Endothelial cell of coronary artery (primary cell): ENCODE results near the gene ABCF2. TPM values are rescaled to one million over a fixed set of nuclear protein-coding genes. Genes with fewer than 3 reads are reported as not detected.

Source experiments
- total RNA-seq: library from RNA; depleted of rRNA; stranded (reverse); fragments of >200 nt; gene quantifications from 2 replicates; pipeline ENCODE4 v1.2.3, GENCODE V29; 2014

ABCF2 gene
- total RNA-seq, result 59.9 and 72.9 TPM in 2 replicates

DNA sequence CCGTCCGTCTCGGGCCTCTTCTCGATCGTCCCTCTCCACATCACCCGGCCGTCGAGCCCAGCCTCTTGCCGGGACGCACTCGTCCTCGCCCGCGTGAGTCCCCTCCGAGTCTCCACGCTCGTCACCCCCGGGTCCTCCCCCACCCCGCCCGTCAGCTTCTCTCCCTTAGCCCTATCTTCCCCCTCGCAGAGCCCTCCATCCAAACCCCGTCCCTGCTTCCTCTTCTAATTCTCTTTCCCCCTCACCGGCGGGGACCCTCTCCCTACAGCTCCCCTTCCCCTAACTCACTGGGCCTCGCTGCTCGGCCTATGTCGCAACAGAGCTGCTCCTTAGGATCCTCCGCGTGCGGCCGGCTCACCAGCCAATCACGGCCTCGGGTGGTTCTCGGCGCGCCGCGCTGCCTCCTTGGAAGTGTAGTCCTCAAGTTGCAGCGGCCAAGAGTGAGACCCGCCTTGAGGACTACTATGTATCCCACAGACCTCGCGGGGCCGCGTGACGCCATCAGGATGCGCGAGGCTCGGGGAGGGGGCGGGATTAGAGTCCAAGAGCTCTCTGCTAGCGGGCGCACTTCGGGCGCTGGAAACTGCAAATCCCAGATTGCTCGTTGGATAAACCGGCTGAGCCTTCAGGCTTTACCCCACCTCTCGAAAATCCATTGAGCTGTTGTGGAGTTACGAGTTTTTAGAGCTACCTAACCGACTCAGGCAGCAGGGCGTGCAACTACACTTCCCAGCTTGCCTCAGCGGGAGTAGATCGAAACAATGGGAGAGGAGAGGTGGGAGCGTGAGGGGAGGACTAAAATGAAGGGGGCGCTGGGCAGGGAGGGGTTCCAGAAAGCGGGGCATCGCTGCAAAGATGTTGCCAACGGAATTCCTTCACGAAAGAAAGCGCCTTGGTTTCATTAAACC lies at the start of gene ABCF2:
Gene ABCF2 (minus strand): TSS at position 331 of the 908 bp plus-strand sequence. CDS start 747 bp downstream, outside the sequence.

DNA sequence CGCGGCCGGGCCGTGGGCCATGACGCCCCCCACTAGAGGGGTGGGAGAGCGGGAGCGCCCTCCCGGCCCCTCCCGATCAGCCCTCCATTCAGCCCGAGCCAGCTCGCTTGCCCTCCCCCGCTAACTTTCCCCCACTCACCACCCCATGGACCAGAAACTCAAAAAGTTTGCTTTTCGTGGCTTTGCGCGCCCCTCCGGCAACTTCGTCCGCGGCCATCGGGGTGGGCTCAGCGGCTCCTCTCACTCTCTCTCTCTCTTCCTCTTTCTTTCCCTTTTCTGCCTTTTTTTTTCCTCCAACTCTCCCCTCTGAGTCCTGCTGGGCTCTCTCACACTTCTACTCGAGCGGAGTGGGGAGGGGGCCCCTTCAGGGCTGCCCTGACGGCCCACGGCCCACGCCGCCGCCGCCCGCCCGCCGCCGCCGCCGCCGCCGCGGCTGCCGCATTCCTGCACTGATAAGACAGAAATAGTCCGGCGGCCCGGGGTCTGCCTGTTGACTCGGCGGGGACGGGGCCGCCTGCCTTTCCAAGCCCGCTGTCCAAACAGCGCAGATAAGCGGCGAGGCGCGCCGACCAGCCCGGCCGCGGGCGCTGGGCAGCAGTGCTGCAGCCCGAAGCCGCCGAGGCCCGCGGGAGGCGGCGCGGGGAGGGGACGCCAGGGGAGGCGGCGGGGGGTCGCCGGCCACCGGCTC lies 21.5 kb upstream of the ABCF2 start, which contains the start of gene SMARCD3:
Gene SMARCD3 (minus strand): TSS at position 349 of the 688 bp plus-strand sequence. CDS start 132 bp downstream, at position 217.

GRCh38 chr7:151232091-151232916 lies 5.3 kb upstream of the ABCF2 start, which contains the start of gene CHPF2:
TSS of gene CHPF2 (plus strand) at chr7:151232483. CDS start at chr7:151234012, 1,529 bp downstream.

DNA sequence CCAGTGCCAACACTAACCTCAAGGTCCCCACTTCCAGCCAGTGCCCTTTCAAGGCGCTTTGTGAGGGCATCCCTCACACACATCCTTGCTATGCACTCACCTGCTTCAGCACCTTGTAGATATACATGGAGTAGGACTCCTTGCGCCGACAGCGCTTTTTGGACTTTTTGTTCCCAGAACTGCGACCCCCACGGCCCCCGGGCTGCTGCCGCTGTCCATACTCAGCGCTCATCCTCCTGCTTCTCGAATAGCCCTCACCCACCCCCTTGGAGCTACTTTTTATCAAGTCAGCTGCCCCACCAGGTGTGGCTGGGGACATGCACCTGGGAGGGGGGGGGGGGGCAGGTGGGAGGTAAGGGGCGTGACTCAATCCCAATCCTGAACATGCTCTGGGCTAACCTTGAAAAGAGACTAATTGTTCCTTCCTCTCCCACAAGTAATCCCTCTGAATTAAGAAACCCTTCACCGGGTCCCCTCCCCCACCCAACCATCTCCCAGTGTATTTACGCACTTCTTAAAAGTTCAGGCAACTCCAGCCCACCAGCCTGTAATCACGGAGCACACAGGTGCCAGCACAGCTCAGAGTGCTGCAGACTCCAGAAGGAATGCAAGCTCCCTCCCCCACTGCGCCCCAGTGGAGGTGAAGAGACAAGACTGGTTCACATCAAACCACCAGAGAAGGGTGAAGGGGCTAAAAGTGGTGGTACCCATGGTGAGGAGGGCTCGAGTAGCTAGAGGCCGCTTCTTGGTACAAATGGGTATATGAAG lies 16.7 kb downstream of the ABCF2 start, which contains the start of gene H2BK1:
Gene H2BK1 (minus strand): TSS at position 402 of the 768 bp plus-strand sequence. CDS start 170 bp downstream, at position 232.

DNA sequence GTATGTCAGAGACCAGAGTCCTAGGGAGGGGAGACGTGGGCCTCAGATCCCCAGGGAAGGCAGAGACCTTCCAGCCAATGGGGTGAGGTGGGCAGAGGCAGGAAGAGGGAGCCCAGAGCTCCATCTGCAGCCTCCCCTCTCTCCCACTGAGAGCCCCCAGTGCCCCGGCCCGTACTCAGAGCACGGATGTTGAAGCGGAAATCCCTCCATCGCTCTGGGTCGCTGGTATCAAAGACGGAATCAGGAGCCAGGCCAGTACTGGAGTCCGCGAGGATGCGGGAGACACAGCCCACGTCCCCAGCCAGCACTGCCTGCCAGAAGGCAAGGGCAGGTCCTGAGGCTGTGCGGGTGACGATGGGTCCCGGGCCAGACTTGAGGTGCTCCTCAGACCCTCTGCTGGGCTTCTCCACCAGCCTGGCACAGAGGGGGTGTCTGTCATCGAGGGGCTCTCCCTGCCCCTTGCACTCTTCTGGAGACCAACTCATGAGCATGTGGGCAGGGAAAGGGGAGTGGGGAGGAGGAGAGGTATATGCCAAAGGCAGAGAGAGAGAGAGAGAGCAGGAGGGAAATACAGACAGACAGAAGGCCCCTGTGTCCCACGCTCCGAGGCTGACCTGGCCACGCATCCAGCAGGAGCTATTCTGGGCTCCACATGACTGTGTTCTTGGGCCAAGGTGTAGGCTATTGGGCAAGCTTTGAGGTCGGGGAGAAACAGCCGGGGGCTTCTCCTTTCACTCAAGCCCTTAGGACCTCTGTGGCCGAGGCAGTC lies 40.2 kb downstream of the ABCF2 start, which contains the start of gene ASB10:
Gene ASB10 (minus strand): TSS at position 611 of the 769 bp plus-strand sequence. CDS start 120 bp downstream, at position 491.

DNA sequence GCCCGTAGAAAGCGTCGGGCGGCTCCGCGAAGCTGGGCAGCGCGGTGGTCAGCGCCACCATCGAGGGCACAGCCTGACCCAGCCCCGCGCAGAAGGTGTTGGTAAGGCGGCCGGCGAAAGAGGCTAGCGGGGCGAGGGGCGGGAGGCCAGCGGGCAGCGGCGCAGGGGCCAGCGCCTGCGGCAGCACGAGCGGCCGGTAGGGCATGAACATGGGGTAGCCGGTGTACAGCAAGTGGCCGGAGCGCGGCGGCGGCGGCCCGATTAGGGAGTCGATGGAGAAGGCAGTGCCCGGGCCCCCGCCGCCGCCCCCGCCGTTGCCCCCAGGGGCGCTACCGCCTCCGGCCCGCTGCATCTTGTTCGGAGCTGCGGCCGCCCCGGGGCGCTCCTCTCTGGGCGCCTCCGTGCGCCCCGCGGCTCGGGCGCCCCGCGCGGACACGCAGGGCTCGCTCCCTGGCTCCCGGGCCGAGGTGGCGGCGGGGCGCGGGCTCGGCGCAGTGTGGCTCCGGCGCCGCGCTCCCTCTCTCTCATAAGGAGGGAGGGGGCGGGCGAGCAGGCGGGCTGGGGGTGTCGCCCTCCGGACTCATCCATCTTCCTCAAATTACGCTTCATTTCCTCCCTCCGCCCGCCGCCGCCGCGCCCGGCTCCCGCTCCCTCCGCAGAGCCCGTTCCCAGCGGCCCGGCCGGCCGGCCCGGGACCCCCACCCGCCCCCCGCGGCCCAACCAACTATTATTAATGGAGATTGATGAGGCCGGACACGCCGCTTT lies 59.6 kb downstream of the ABCF2 start, which contains the start of gene GBX1:
Gene GBX1 (minus strand): TSS at position 498 of the 765 bp plus-strand sequence. CDS start 146 bp downstream, at position 352.

Other genes with a start within 250 kb of the ABCF2 start
- gene KCNH2, start 248.9 kb downstream of the ABCF2 start, total RNA-seq, result under 0.01 TPM in 1 of 2 replicates, not detected in the other
- gene NOS3, start 236.2 kb downstream of the ABCF2 start, total RNA-seq, result 33.9 and 54.8 TPM in 2 replicates
- gene ATG9B, start 202.7 kb downstream of the ABCF2 start, total RNA-seq, result 0.09 and 0.19 TPM in 2 replicates
- 22.5 and 22.7 TPM in 2 replicates for gene ABCB8, start 198.8 kb downstream of the ABCF2 start, total RNA-seq
- not detected in 2 replicates for gene ASIC3, start 178.7 kb downstream of the ABCF2 start, total RNA-seq
- gene CDK5, start 169.3 kb downstream of the ABCF2 start, total RNA-seq, result 24.8 and 33.5 TPM in 2 replicates
- 72.9 and 76.8 TPM in 2 replicates for gene SLC4A2, start 167.6 kb downstream of the ABCF2 start, total RNA-seq
- gene FASTK, start 146.4 kb downstream of the ABCF2 start, total RNA-seq, result 50.7 and 57.6 TPM in 2 replicates
- 12.1 and 16.7 TPM in 2 replicates for gene TMUB1, start 143.7 kb downstream of the ABCF2 start, total RNA-seq
- gene AGAP3, start 140.7 kb downstream of the ABCF2 start, total RNA-seq, result 50.9 and 52.5 TPM in 2 replicates
- gene GBX1, start 59.5 kb downstream of the ABCF2 start, total RNA-seq, result not detected in 2 replicates
- gene ASB10, start 40.0 kb downstream of the ABCF2 start, total RNA-seq, result not detected in 2 replicates
- not detected in 2 replicates for gene H2BK1, start 16.7 kb downstream of the ABCF2 start, total RNA-seq
- 45.7 and 74.4 TPM in 2 replicates for gene CHPF2, start 5.3 kb upstream of the ABCF2 start, total RNA-seq
- gene SMARCD3, start 21.5 kb upstream of the ABCF2 start, total RNA-seq, result 4.1 and 8.1 TPM in 2 replicates
- gene NUB1, start 114.6 kb upstream of the ABCF2 start, total RNA-seq, result 29.2 and 35.8 TPM in 2 replicates
- not detected in 2 replicates for gene WDR86, start 182.8 kb upstream of the ABCF2 start, total RNA-seq
- not detected in 2 replicates for gene CRYGN, start 212.9 kb upstream of the ABCF2 start, total RNA-seq